Measurements from ENCODE around the gene WDCP.
A peak's percentile ranks its signal among the peaks of the same experiment; 100 is the strongest.

WDCP gene

GRCh38 chr2:24026233-24026632 is 21.0 kb downstream of the WDCP start:
- H3K4me3 ChIP-seq (ENCODE audit: low read depth, low read length): no peak overlapping the region
- DNase-seq: no peak

GRCh38 chr2:24024996-24025663 is 22.1 kb downstream of the WDCP start:
- TF ChIP-seq CTCF (IDR thresholded peaks at IDR 0.05; ENCODE audit: low read depth, low read length): no peak
- no peaks in the 10 kb centered on the region for H3K9me3 ChIP-seq
- peaks cover 39% of the 10 kb centered on the region for H3K36me3 ChIP-seq
- no peak overlapping the region for H3K4me3 ChIP-seq (ENCODE audit: low read depth, low read length)
- no peaks in the 10 kb centered on the region for H3K27me3 ChIP-seq
- DNase-seq: no peak
- no peaks in the 10 kb centered on the region for H3K4me1 ChIP-seq

More at GRCh38 chr2:24026233-24026632, 21.0 kb downstream of the WDCP start:
- Histone ChIP-seq H3K4me1 (no peaks in the 10 kb centered on the region), H3K36me3 (peaks cover 47% of the 10 kb centered on the region), H3K9me3 (no peaks in the 10 kb centered on the region), H3K27me3 (no peaks in the 10 kb centered on the region)
- no peak for TF ChIP-seq CTCF (IDR thresholded peaks at IDR 0.05; ENCODE audit: low read depth, low read length)

- Histone ChIP-seq H3K4me3 (ENCODE audit: low read depth, low read length) (no peak overlapping the region), H3K4me1 (no peaks in the 10 kb centered on the region), H3K27me3 (no peaks in the 10 kb centered on the region), H3K9me3 (no peaks in the 10 kb centered on the region), H3K36me3 (peaks cover 28% of the 10 kb centered on the region)
- peak; percentile 31 for DNase-seq
- TF ChIP-seq CTCF (IDR thresholded peaks at IDR 0.05; ENCODE audit: low read depth, low read length): no peak
These were observed 23.2 kb downstream of the WDCP start for GRCh38 chr2:24024018-24024417.

GRCh38 chr2:24022975-24023575 is 24.1 kb downstream of the WDCP start:
- no peaks in the 10 kb centered on the region for H3K9me3 ChIP-seq
- H3K4me1 ChIP-seq: no peaks in the 10 kb centered on the region
- peaks cover 25% of the 10 kb centered on the region for H3K36me3 ChIP-seq
- no peak for DNase-seq
- no peak overlapping the region for H3K4me3 ChIP-seq (ENCODE audit: low read depth, low read length)
- TF ChIP-seq CTCF (IDR thresholded peaks at IDR 0.05; ENCODE audit: low read depth, low read length): no peak
- no peaks in the 10 kb centered on the region for H3K27me3 ChIP-seq

GRCh38 chr2:24022324-24022974 is 24.7 kb downstream of the WDCP start:
- no peak for TF ChIP-seq CTCF (IDR thresholded peaks at IDR 0.05; ENCODE audit: low read depth, low read length)
- H3K9me3 ChIP-seq: no peaks in the 10 kb centered on the region
- H3K36me3 ChIP-seq: peaks cover 25% of the 10 kb centered on the region
- H3K4me1 ChIP-seq: no peaks in the 10 kb centered on the region
- DNase-seq: no peak
- H3K4me3 ChIP-seq (ENCODE audit: low read depth, low read length): no peak overlapping the region
- H3K27me3 ChIP-seq: no peaks in the 10 kb centered on the region

Data from BE2C (cell line).